Gastroesophageal sphincter (tissue), 4 donors: Measurements from ENCODE around the gene SLBP. TPM values are rescaled to one million over a fixed set of nuclear protein-coding genes. Genes with fewer than 3 reads are reported as not detected.

Source experiments
- ATAC-seq: fragments of 150-250 bp; one replicate; pipeline ENCODE4 v1.9.1; 2016; ENCODE audit warnings: mild to moderate bottlenecking, moderate library complexity
- H3K27ac ChIP-seq, 4 donors: fragments of 200-600 bp; sonication (generic) in 3 of 4; 1 replicate in 3 of 4; 2 replicates in 1 of 4; pipeline ENCODE4 v1.5.1; 2016 to 2019
- H3K27me3 ChIP-seq: fragments of 200-600 bp; sonication (generic); one replicate; pipeline ENCODE4 v1.5.1; 2019
- H3K36me3 ChIP-seq, 2 donors: fragments of 200-600 bp; sonication (generic); one replicate each; pipeline ENCODE4 v1.5.1; 2019; ENCODE audit warnings: control low read depth in 1 of 2
- H3K4me1 ChIP-seq, 3 donors: fragments of 200-600 bp; sonication (generic); 1 replicate in 2 of 3; 2 replicates in 1 of 3; pipeline ENCODE4 v1.5.1; 2016 to 2019; ENCODE audit warnings: control low read depth in 2 of 3
- H3K4me3 ChIP-seq, 2 donors: fragments of 200-600 bp; sonication (generic); one replicate each; pipeline ENCODE4 v1.5.1; 2019; ENCODE audit warnings: mild to moderate bottlenecking in 1 of 2, moderate library complexity in 1 of 2
- H3K9me3 ChIP-seq, 3 donors: fragments of 200-600 bp; sonication (generic); one replicate each; pipeline ENCODE4 v1.5.1; 2017 to 2019; ENCODE audit warnings: control low read depth in 2 of 3
- EP300 ChIP-seq: sonication (generic); formaldehyde crosslinking; IDR thresholded peaks from one replicate; pipeline ENCODE4 v1.6.1; 2017; ENCODE audit warnings: antibody characterized with exemption, mild to moderate bottlenecking
- POLR2A ChIP-seq, 2 donors: fragments of 450-650 bp; IDR thresholded peaks; one replicate each; pipeline ENCODE4 v1.6.1; 2017; ENCODE audit warnings: antibody characterized with exemption in 2 of 2, mild to moderate bottlenecking in 2 of 2, moderate library complexity in 1 of 2
- POLR2AphosphoS5 ChIP-seq: sonication (generic); formaldehyde crosslinking; IDR thresholded peaks from one replicate; pipeline ENCODE4 v1.6.1; 2017; ENCODE audit warnings: antibody characterized with exemption
- WGBS, 2 donors: methylation state at CpG; one replicate each; pipeline ENCODE4 v1.1.5; 2018; ENCODE audit warnings: low coverage in 1 of 2; 5-methylcytosine and 5-hydroxymethylcytosine counted together
- total RNA-seq, 4 donors: library from RNA; depleted of rRNA; stranded (reverse); fragments of >200 nt; gene quantifications; one replicate each; pipeline ENCODE4 v1.1.0, GENCODE V29; 2016
- TF ChIP-seq, protein P1 (sequence below), 4 experiments: fragments of 200-600 bp in 2 of 4; fragments of 450-650 bp in 2 of 4; sonication (generic) in 1 of 4; IDR thresholded peaks; one replicate each; pipeline ENCODE4 v1.5.1; 2017 to 2019; ENCODE audit warnings: antibody characterized with exemption in 4 of 4, mild to moderate bottlenecking in 2 of 4, moderate library complexity in 2 of 4

The SLBP gene
- total RNA-seq, 4 donors from 2014 or later = 34.1 to 54.0 (median 38.6) TPM

DNA sequence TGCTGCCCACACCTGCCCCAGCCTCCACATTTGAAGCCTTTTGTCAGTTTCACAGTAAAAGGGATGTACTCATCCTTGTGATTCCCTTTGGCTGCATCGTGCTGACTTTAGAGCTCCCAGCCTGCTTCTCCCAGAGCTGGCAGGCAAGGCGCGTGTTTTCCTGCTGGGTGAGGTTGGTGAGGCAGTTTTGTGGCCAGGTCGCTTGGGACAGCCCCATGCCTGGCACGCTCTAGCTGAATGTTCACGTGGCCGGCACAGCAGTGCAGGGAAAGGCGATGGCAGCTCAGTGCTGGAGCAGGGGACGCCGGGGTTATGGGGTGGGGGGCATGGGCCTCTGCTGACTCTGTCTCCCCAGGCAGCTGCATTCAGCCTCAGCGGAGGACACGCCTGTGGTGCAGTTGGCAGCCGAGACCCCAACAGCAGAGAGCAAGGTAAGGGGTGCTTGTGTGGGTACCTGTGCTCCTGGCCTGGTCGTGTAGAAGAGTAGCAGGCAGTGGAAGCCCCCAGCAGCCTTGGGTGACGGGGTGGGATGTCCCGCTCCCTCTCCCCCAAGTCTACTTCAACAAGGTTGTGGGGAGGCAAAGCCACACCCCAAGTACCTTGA lies 18.5 kb upstream of the SLBP start:
- TF ChIP-seq, protein P1, sequence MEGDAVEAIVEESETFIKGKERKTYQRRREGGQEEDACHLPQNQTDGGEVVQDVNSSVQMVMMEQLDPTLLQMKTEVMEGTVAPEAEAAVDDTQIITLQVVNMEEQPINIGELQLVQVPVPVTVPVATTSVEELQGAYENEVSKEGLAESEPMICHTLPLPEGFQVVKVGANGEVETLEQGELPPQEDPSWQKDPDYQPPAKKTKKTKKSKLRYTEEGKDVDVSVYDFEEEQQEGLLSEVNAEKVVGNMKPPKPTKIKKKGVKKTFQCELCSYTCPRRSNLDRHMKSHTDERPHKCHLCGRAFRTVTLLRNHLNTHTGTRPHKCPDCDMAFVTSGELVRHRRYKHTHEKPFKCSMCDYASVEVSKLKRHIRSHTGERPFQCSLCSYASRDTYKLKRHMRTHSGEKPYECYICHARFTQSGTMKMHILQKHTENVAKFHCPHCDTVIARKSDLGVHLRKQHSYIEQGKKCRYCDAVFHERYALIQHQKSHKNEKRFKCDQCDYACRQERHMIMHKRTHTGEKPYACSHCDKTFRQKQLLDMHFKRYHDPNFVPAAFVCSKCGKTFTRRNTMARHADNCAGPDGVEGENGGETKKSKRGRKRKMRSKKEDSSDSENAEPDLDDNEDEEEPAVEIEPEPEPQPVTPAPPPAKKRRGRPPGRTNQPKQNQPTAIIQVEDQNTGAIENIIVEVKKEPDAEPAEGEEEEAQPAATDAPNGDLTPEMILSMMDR (IDR thresholded peaks at IDR 0.05) = no peak
- no peak for TF ChIP-seq EP300
- no peak for TF ChIP-seq POLR2AphosphoS5
- TF ChIP-seq POLR2A (IDR thresholded peaks at IDR 0.05) = no peak
- H3K9me3 ChIP-seq = no peaks in the 10 kb centered on the region
- no peaks in the 10 kb centered on the region for H3K27me3 ChIP-seq
- peaks cover 0 to 41% (median 5%) of the 10 kb centered on the region in 3 donors for H3K4me1 ChIP-seq
- 60% methylated on average over 1 of the region's 16 CpGs; no CpG with 5 or more reads in 1 of the 2 donors for WGBS, 2 donors
- no peak for ATAC-seq
- H3K4me3 ChIP-seq = no peak overlapping the region
- H3K36me3 ChIP-seq = peaks cover 0 to 61% of the 10 kb centered on the region in 2 donors
- H3K27ac ChIP-seq = no peak overlapping the region

DNA sequence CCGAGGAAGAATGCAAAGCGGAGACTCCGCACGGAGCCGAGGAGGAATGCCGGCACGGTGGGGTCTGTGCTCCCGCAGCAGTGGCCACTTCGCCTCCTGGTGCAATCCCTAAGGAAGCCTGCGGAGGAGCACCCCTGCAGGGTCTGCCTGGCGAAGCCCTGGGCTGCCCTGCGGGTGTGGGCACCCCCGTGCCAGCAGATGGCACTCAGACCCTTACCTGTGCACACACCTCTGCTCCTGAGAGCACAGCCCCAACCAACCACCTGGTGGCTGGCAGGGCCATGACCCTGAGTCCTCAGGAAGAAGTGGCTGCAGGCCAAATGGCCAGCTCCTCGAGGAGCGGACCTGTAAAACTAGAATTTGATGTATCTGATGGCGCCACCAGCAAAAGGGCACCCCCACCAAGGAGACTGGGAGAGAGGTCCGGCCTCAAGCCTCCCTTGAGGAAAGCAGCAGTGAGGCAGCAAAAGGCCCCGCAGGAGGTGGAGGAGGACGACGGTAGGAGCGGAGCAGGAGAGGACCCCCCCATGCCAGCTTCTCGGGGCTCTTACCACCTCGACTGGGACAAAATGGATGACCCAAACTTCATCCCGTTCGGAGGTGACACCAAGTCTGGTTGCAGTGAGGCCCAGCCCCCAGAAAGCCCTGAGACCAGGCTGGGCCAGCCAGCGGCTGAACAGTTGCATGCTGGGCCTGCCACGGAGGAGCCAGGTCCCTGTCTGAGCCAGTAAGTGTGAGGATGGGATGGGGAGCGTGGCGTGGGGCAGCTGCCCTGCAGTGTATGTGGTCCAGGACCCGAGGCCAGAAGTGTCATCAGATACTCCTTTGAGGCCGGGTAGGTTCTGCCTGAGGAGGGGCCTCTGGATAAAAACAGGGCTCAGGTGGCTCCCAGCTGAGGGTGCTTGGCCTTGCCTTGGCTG lies 16.2 kb upstream of the SLBP start:
- Histone ChIP-seq H3K36me3 (peaks cover 0 to 68% of the 10 kb centered on the region in 2 donors), H3K4me1 (peaks cover 0 to 41% (median 5%) of the 10 kb centered on the region in 3 donors), H3K27me3 (no peaks in the 10 kb centered on the region), H3K9me3 (no peaks in the 10 kb centered on the region), H3K4me3 (peak overlapping the region in 1 of 2 donors; percentile 10), H3K27ac (peak overlapping the region in 3 of 4 donors; percentile 39 to 55 (median 39))
- TF ChIP-seq, protein P1 (IDR thresholded peaks at IDR 0.05) = no peak
- TF ChIP-seq POLR2AphosphoS5 (no peak), POLR2A (IDR thresholded peaks at IDR 0.05) (no peak), EP300 (no peak)
- no peak for ATAC-seq
- WGBS, 2 donors = 80% methylated on average over 6 of the region's 31 CpGs; no CpG with 5 or more reads in 1 of the 2 donors

DNA sequence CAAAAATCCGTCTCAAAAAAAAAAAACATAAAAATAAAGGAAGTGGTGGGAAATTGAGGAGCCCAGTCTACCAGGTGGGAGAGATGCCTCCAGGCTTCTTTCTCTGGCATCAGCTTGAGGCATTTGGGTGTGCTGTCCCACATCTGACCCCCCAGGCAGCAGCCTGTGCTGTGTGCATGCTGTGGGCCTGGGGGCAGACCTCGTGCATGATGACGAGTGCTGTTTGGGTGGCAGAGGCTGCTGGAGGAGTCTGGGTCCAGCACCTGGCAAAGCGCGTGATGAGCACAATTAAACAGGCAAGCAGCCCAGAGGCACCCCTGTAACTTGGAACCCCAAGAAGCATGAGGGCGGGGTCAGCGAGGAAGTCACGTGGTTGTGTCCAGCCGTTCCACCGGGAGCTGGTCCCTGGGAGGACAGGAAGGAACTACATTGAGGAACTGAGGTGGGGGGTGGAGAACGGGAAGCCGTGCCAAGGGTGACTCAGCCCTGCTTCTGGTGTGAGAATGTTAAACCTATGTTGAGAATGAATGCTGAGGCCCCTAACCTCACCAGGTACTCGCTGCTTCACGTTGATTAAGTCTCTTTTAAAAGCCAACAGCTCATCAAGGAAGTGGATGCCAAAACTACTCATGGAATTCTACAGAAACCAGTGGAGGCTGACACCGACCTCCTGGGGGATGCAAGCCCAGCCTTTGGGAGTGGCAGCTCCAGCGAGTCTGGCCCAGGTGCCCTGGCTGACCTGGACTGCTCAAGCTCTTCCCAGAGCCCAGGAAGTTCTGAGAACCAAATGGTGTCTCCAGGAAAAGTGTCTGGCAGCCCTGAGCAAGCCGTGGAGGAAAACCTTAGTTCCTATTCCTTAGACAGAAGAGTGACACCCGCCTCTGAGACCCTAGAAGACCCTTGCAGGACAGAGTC lies 15.3 kb upstream of the SLBP start:
- Histone ChIP-seq H3K4me1 (peaks cover 0 to 44% (median 5%) of the 10 kb centered on the region in 3 donors), H3K9me3 (no peaks in the 10 kb centered on the region), H3K4me3 (peak overlapping the region in 1 of 2 donors; percentile 10), H3K27me3 (no peaks in the 10 kb centered on the region), H3K27ac (peak overlapping the region in 3 of 4 donors; percentile 39 to 55 (median 39)), H3K36me3 (peaks cover 0 to 59% of the 10 kb centered on the region in 2 donors)
- peak; percentile 49 for ATAC-seq
- TF ChIP-seq, protein P1 (IDR thresholded peaks at IDR 0.05) = no peak
- TF ChIP-seq POLR2AphosphoS5 (no peak), EP300 (no peak), POLR2A (IDR thresholded peaks at IDR 0.05) (no peak)
- 51 to 55% methylated on average over 7 to 9 of the region's 18 CpGs for WGBS, 2 donors

DNA sequence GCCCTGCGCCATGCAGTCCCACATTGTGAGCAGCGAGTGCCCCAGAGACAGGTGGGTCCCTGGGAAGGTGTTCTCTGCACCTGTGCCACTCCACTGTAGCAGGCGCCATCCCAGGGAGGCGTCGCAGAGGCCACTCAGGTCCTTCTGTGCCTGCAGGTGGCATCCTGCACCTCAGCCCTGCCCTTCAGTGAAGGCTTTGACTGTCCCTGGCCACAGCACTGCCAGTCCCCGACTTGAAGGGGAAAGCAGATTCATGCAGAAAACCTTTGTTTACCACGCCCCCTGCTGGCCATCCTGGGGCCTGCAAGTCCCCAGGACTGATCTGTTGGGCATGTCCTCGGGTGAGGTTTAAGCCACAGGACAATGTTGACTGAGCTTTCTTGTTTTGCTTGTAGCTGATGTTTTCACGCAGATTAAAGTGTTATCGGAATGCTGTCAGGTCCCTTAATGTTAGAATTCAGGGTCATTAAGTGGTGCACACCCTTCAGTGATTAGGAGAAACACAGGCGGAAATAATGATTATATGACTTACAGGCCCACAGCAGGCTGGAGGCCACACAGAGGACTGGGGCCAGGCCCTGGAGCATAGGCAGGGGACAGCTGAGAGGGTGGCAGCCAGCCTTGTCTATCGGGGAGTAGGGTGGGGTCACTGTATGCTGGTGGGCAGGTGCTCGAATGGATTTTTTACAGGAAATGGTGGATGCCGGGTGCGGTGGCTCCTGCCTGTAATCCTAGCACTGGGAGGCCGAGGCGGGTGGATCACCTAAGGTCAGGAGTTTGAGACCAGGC lies 14.2 kb upstream of the SLBP start:
- Histone ChIP-seq H3K4me3 (no peak overlapping the region), H3K27me3 (no peaks in the 10 kb centered on the region), H3K27ac (peak overlapping the region in 3 of 4 donors; percentile 29 to 55 (median 39)), H3K9me3 (no peaks in the 10 kb centered on the region), H3K36me3 (peaks cover 0 to 49% of the 10 kb centered on the region in 2 donors), H3K4me1 (peaks cover 0 to 54% (median 15%) of the 10 kb centered on the region in 3 donors)
- TF ChIP-seq, protein P1 (IDR thresholded peaks at IDR 0.05) = peak in 3 of 4 experiments; percentile 88 to 98 (median 91)
- TF ChIP-seq POLR2A (IDR thresholded peaks at IDR 0.05) = no peak
- WGBS, 2 donors = 55 to 61% methylated on average over 5 to 7 of the region's 17 CpGs
- ATAC-seq = peak; percentile 47
